ENCODE data around the gene SMIM20.

GRCh38 chr4:25911356-25911755 is 2.7 kb upstream of the SMIM20 start:
- TF ChIP-seq CTCF (IDR thresholded peaks at IDR 0.05) (no peak), POLR2A (IDR thresholded peaks at IDR 0.05) (no peak)

All from esophagus squamous epithelium (tissue), 4 donors.